HepG2 (cell line): ENCODE data around the gene TSPAN31. TPM values are rescaled to one million over a fixed set of nuclear protein-coding genes. Genes with fewer than 3 reads are reported as not detected.
A peak's percentile ranks its signal among the peaks of the same experiment; 100 is the strongest.

ENCODE experiments used
- BRF2 ChIP-seq: sonication (generic); formaldehyde crosslinking; IDR thresholded peaks from 2 replicates; pipeline ENCODE4 v1.8.1; 2022; ENCODE audit warnings: mild to moderate bottlenecking, missing genetic modification reagents
- DRAP1 ChIP-seq: IDR thresholded peaks from 2 replicates; pipeline ENCODE4 v1.6.1; 2016; ENCODE audit warnings: missing genetic modification reagents, missing compliant biosample characterization
- FOXC1 ChIP-seq: sonication (generic); formaldehyde crosslinking; IDR thresholded peaks from 2 replicates; pipeline ENCODE4 v1.8.0; 2022; ENCODE audit warnings: mild to moderate bottlenecking, missing genetic modification reagents, borderline replicate concordance
- FOXM1 ChIP-seq: sonication (generic); formaldehyde crosslinking; IDR thresholded peaks from 2 replicates; pipeline ENCODE4 v1.5.0; 2020; ENCODE audit warnings: missing genetic modification reagents
- GRHL1 ChIP-seq: sonication (generic); formaldehyde crosslinking; conservative IDR thresholded peaks from 2 replicates; pipeline ENCODE4 v1.8.0; 2022; ENCODE audit warnings: missing genetic modification reagents
- HMGA1 ChIP-seq: sonication (generic); formaldehyde crosslinking; conservative IDR thresholded peaks from 2 replicates; pipeline ENCODE4 v1.4.0; 2020; ENCODE audit warnings: missing genetic modification reagents
- ISL2 ChIP-seq: sonication (generic); formaldehyde crosslinking; IDR thresholded peaks from 2 replicates; pipeline ENCODE4 v1.5.0; 2020; ENCODE audit warnings: missing genetic modification reagents
- MEF2D ChIP-seq: sonication (generic); formaldehyde crosslinking; IDR thresholded peaks from 2 replicates; pipeline ENCODE4 v1.5.1; 2020; ENCODE audit warnings: mild to moderate bottlenecking, missing genetic modification reagents
- MIER2 ChIP-seq: IDR thresholded peaks from 2 replicates; pipeline ENCODE4 v1.6.1; 2016; ENCODE audit warnings: missing biosample characterization, missing genetic modification reagents
- MYPOP ChIP-seq: sonication (generic); formaldehyde crosslinking; IDR thresholded peaks from 2 replicates; pipeline ENCODE4 v1.8.1; 2023; ENCODE audit warnings: mild to moderate bottlenecking, moderate library complexity, missing genetic modification reagents
- NFE2 ChIP-seq: sonication (generic); formaldehyde crosslinking; IDR thresholded peaks from 2 replicates; pipeline ENCODE4 v1.4.0; 2020; ENCODE audit warnings: missing genetic modification reagents
- RFX1 ChIP-seq: fragments of 450-650 bp; IDR thresholded peaks from 2 replicates; pipeline ENCODE4 v1.6.1; 2017
- TCF12 ChIP-seq, 2 experiments: fragments of 450-650 bp in 1 of 2; sonication (generic) in 1 of 2; formaldehyde crosslinking in 1 of 2; IDR thresholded peaks; 2 replicates each; pipeline versions ENCODE4 v1.6.1 to v1.8.0; 2017 to 2022; ENCODE audit warnings: antibody characterized with exemption in 1 of 2, mild to moderate bottlenecking in 1 of 2, missing genetic modification reagents in 1 of 2, moderate library complexity in 1 of 2
- TCF7 ChIP-seq: sonication (generic); IDR thresholded peaks from 2 replicates; pipeline ENCODE4 v1.6.1; 2016; ENCODE audit warnings: antibody characterized with exemption, low read depth
- TERF1 ChIP-seq: sonication (generic); formaldehyde crosslinking; IDR thresholded peaks from 2 replicates; pipeline ENCODE4 v1.8.0; 2022; ENCODE audit warnings: mild to moderate bottlenecking, missing genetic modification reagents, moderate library complexity
- TMF1 ChIP-seq: sonication (generic); formaldehyde crosslinking; IDR thresholded peaks from 2 replicates; pipeline ENCODE4 v1.8.1; 2022; ENCODE audit warnings: low read depth, missing genetic modification reagents
- TOE1 ChIP-seq: sonication (generic); formaldehyde crosslinking; IDR thresholded peaks from 2 replicates; pipeline ENCODE4 v1.4.0; 2020; ENCODE audit warnings: mild to moderate bottlenecking, missing genetic modification reagents
- ZBTB20 ChIP-seq: sonication (generic); formaldehyde crosslinking; IDR thresholded peaks from 2 replicates; pipeline ENCODE4 v1.8.1; 2023; ENCODE audit warnings: missing genetic modification reagents, low read depth, mild to moderate bottlenecking, borderline replicate concordance
- ZBTB46 ChIP-seq: sonication (generic); formaldehyde crosslinking; IDR thresholded peaks from 2 replicates; pipeline ENCODE4 v1.4.0; 2020; ENCODE audit warnings: mild to moderate bottlenecking, missing genetic modification reagents, borderline replicate concordance
- ZNF367 ChIP-seq: sonication (generic); formaldehyde crosslinking; IDR thresholded peaks from 2 replicates; pipeline ENCODE4 v1.4.0; 2020; ENCODE audit warnings: missing genetic modification reagents, borderline replicate concordance
- ZNF792 ChIP-seq: IDR thresholded peaks from 2 replicates; pipeline ENCODE4 v1.6.1; 2016
- polyA plus RNA-seq, 8 experiments: library from polyadenylated mRNA; depleted of rRNA in 3 of 8; stranded (reverse) in 7 of 8; unstranded in 1 of 8; fragments of >200 nt; fragmentation: Illumina TruSeq in 4 of 8; extraction: Trizol in 4 of 8; gene quantifications; 2 replicates each; pipeline versions ENCODE4 v1.2.1 to v1.2.3, GENCODE V29; 2011 to 2016; ENCODE audit warnings: low read depth in 4 of 8, missing spikeins in 1 of 8, mixed read lengths in 1 of 8; ENCODE audit not compliant: insufficient read depth in 1 of 8
- total RNA-seq, 5 experiments: library from RNA; depleted of rRNA; stranded (reverse); fragments of >200 nt; fragmentation: Illumina TruSeq; extraction: Trizol; gene quantifications; 2 replicates each; pipeline ENCODE4 v1.2.3, GENCODE V29; 2016; ENCODE audit warnings: low read depth in 1 of 5

TSPAN31 gene
- total and polyA plus RNA-seq, 2 of the 13 experiments (the other 11 are each of a cell fraction or from before 2014, with no cell fraction given) = 10.4 to 24.6 TPM

GRCh38 chr12:57782608-57783465, 38.0 kb downstream of the TSPAN31 start, which contains the start of gene TSFM (continued):
- TF ChIP-seq ZBTB20 (CRISPR knock-in tag) (peak; percentile 61; the same call in 1 of the 2 replicates), ZBTB46 (no peak), NFE2 (CRISPR knock-in tag) (no peak), MIER2 (CRISPR knock-in tag) (peak; percentile 43; the same call in 1 of the 2 replicates), BRF2 (no peak), RFX1 (no peak), MEF2D (peak; percentile 70; the same call in 1 of the 2 replicates), GRHL1 (CRISPR knock-in tag) (no peak), TMF1 (no peak), DRAP1 (CRISPR knock-in tag) (peak; percentile 64), TOE1 (CRISPR knock-in tag) (no peak), TCF12 (IDR thresholded peaks at IDR 0.05) (no peak), TCF12 (CRISPR knock-in tag; IDR thresholded peaks at IDR 0.05) (peak; percentile 57; the same call in 1 of the 2 replicates), MYPOP (CRISPR knock-in tag) (peak; percentile 71), FOXM1 (no peak), ZNF367 (CRISPR knock-in tag) (no peak), TERF1 (CRISPR knock-in tag) (no peak), HMGA1 (CRISPR knock-in tag) (no peak), ZNF792 (peak; percentile 92), TCF7 (no peak), ISL2 (CRISPR knock-in tag) (peak; percentile 58; the same call in 1 of the 2 replicates), FOXC1 (CRISPR knock-in tag) (peak; percentile 85; the same call in 1 of the 2 replicates)
